ENCODE results near the gene DPP6. TPM values are rescaled to one million over a fixed set of nuclear protein-coding genes. Genes with fewer than 3 reads are reported as not detected.

The DPP6 gene
- total and polyA plus RNA-seq, 8 donors: 1.0 to 11.2 (median 2.6) TPM

DNA sequence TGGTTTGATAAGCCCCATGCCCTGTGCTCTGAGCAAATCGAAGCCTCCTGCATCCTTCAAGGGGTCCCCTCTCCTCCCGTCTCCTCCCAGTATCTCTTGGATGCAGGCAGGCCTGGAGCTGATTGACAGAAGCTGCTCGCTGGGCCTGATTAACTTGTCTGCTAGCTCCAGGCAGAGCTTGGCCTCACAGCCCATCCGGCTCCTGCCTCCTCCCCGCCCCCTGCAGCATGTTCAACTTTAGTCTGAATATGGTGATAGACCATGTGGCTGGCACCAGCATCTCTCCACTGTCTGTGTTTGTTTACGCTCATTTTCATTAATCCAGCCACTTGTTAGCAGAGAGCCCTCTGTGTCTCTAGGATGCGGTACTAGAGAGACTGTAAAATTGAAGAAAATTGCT lies 432.2 kb downstream of the DPP6 start:
- Histone ChIP-seq H3K4me3 (no peak overlapping the region), H3K4me1 (no peaks in the 10 kb centered on the region), H3K36me3 (no peaks in the 10 kb centered on the region), H3K27me3 (no peaks in the 10 kb centered on the region), H3K9me3 (no peaks in the 10 kb centered on the region), H3K27ac (no peak overlapping the region)
- TF ChIP-seq, protein P1, sequence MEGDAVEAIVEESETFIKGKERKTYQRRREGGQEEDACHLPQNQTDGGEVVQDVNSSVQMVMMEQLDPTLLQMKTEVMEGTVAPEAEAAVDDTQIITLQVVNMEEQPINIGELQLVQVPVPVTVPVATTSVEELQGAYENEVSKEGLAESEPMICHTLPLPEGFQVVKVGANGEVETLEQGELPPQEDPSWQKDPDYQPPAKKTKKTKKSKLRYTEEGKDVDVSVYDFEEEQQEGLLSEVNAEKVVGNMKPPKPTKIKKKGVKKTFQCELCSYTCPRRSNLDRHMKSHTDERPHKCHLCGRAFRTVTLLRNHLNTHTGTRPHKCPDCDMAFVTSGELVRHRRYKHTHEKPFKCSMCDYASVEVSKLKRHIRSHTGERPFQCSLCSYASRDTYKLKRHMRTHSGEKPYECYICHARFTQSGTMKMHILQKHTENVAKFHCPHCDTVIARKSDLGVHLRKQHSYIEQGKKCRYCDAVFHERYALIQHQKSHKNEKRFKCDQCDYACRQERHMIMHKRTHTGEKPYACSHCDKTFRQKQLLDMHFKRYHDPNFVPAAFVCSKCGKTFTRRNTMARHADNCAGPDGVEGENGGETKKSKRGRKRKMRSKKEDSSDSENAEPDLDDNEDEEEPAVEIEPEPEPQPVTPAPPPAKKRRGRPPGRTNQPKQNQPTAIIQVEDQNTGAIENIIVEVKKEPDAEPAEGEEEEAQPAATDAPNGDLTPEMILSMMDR (IDR thresholded peaks at IDR 0.05): no peak
- FAIRE-seq: no peak
- no peak for DNase-seq
- 57 to 61% methylated on average over 7 of the region's 7 CpGs for WGBS, 2 donors
- ATAC-seq: no peak
- intact Hi-C loops (cut with DNase I): no loop called here

DNA sequence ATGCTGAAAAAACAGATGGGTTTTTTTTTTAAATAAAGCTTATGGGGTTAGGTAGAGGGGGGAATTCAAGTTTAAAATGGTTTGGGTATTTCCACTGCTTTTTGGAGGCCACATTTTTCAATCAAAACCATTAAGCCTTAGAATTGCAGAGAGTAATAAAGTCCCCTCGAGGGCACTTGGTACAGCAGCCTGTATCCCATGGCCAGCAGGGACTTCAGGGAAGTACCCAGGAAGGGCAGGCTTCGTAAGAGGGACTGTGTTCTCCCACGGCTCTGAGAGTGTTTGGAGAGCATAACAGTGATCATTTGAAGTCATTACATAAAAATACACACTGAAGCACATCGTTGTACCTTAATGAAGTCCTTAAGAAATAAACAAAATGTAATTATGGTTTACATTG lies 432.7 kb downstream of the DPP6 start:
- no peaks in the 10 kb centered on the region for H3K27me3 ChIP-seq

DNA sequence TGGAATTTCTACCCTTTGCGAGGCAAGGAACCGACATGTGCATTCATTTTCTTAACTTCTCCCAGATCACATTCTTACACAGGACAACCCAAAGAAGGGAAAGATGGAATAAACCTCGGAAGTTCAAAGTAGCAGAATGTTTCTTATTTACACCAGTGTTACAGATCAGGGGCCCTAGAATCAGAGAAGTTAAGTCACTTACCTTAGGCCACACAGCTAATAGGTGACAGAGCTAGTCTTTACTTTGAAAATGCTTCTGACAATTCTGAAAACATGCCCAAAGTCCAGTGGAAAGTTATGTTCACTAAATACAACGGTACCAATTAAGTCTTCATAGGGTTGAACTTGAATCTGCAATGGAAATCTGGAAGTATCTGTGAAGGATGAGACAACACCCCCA lies 437.7 kb downstream of the DPP6 start:
- H3K27ac ChIP-seq: no peak overlapping the region
- no peak overlapping the region for H3K4me3 ChIP-seq
- DNase-seq: no peak
- ATAC-seq: no peak
- H3K36me3 ChIP-seq: no peaks in the 10 kb centered on the region
- intact Hi-C loops (cut with DNase I): no loop called here
- H3K4me1 ChIP-seq: no peaks in the 10 kb centered on the region
- 66 to 69% methylated on average over 4 of the region's 4 CpGs for WGBS, 2 donors
- TF ChIP-seq, protein P1 (IDR thresholded peaks at IDR 0.05): no peak
- no peaks in the 10 kb centered on the region for H3K9me3 ChIP-seq
- no peaks in the 10 kb centered on the region for H3K27me3 ChIP-seq
- no peak for FAIRE-seq

More for the DNA sequence above, 432.7 kb downstream of the DPP6 start:
- no peak for ATAC-seq
- TF ChIP-seq, protein P1 (IDR thresholded peaks at IDR 0.05): no peak
- 46 to 49% methylated on average over 4 of the region's 4 CpGs for WGBS, 2 donors
- H3K27ac ChIP-seq: no peak overlapping the region
- no peaks in the 10 kb centered on the region for H3K36me3 ChIP-seq
- H3K4me1 ChIP-seq: no peaks in the 10 kb centered on the region
- FAIRE-seq: no peak
- intact Hi-C loops (cut with DNase I): no loop called here
- H3K9me3 ChIP-seq: no peaks in the 10 kb centered on the region
- DNase-seq: no peak
- no peak overlapping the region for H3K4me3 ChIP-seq

DNA sequence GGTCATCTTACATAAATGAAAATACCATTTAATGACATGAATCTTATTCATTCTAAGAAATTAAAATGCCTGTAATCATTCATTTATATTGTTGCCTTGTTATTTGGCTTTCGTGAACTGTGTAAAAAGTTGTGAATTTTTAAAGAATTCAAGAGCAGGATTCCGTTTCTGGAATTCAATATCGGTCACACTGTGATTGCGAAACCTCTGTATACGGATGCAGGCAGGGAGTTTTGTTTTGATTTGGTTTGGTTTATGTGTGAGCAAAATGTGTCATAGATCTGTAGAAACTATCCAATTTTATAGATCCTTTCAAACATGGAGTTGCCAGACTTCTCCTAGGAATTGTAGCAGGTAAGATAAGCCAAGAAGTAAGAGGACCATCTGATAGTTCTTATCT lies 441.4 kb downstream of the DPP6 start:
- H3K27ac ChIP-seq: no peak overlapping the region
- no peak for ATAC-seq
- H3K36me3 ChIP-seq: no peaks in the 10 kb centered on the region
- H3K4me3 ChIP-seq: no peak overlapping the region
- DNase-seq: no peak
- no peaks in the 10 kb centered on the region for H3K9me3 ChIP-seq
- FAIRE-seq: no peak
- 58 to 66% methylated on average over 5 of the region's 5 CpGs for WGBS, 2 donors
- intact Hi-C loops (cut with DNase I): no loop called here
- no peaks in the 10 kb centered on the region for H3K4me1 ChIP-seq
- TF ChIP-seq, protein P1 (IDR thresholded peaks at IDR 0.05): no peak
- no peaks in the 10 kb centered on the region for H3K27me3 ChIP-seq

DNA sequence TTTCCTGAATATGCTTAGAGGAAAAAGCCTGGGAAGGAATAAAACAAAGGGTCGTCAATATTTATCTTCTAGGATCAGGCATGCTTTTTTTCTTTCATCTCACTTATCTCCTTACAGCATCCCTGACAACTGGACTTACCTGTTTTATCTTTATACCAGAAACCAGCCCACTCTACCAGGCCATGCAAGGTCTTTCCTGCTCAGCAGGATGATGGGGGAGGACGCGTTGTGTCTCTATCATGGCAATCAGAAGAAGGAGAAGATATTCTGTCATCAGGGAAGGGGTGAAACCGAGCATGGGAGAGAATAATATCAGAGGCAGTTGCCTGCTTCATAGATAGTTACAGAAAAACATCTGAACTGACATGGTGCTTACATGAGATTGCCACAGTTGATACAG lies 445.6 kb downstream of the DPP6 start:
- ATAC-seq (no peak), FAIRE-seq (no peak), DNase-seq (no peak)
- H3K27me3 ChIP-seq: no peaks in the 10 kb centered on the region
- no peak overlapping the region for H3K4me3 ChIP-seq
- 46 to 58% methylated on average over 4 of the region's 4 CpGs for WGBS, 2 donors
- TF ChIP-seq, protein P1 (IDR thresholded peaks at IDR 0.05): no peak
- no peak overlapping the region for H3K27ac ChIP-seq
- intact Hi-C loops (cut with DNase I): no loop called here
- H3K4me1 ChIP-seq: no peaks in the 10 kb centered on the region
- H3K36me3 ChIP-seq: no peaks in the 10 kb centered on the region
- H3K9me3 ChIP-seq: no peaks in the 10 kb centered on the region
